ENCODE results near the gene PADI3. TPM values are rescaled to one million over a fixed set of nuclear protein-coding genes. Genes with fewer than 3 reads are reported as not detected.

Gene PADI3
- total and polyA plus RNA-seq, 2 donors (not counting 3 experiments of a cell fraction or from before 2014, with no cell fraction given) = not detected

DNA sequence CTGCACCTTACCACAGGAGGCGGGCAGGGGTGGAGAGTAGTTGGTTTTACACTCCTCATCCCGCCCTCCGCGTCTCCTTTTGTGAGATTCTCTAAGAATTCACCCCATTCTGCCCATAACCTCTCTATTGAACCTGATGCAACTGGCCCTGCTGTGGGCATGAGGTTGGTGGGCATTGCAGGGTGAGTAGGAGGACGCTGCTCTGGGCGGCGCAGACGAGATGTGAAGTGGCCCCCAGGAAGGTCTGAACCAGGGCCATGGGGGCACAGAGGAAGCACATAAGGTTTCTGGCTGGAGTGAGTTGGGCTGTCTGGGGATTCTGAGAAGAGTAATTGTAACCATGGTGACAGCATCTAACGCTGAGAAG, 35.1 kb upstream of the PADI3 start:
- no peak for TF ChIP-seq GATA2 (IDR thresholded peaks at IDR 0.05; ENCODE audit: insufficient read depth, insufficient read length, low read depth, low read length)
- TF ChIP-seq, protein P1, sequence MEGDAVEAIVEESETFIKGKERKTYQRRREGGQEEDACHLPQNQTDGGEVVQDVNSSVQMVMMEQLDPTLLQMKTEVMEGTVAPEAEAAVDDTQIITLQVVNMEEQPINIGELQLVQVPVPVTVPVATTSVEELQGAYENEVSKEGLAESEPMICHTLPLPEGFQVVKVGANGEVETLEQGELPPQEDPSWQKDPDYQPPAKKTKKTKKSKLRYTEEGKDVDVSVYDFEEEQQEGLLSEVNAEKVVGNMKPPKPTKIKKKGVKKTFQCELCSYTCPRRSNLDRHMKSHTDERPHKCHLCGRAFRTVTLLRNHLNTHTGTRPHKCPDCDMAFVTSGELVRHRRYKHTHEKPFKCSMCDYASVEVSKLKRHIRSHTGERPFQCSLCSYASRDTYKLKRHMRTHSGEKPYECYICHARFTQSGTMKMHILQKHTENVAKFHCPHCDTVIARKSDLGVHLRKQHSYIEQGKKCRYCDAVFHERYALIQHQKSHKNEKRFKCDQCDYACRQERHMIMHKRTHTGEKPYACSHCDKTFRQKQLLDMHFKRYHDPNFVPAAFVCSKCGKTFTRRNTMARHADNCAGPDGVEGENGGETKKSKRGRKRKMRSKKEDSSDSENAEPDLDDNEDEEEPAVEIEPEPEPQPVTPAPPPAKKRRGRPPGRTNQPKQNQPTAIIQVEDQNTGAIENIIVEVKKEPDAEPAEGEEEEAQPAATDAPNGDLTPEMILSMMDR (IDR thresholded peaks at IDR 0.05; ENCODE audit: extremely low read depth in 1 of 2, insufficient read depth in 1 of 2, low read depth in 1 of 2, low read length in 2 of 2) = no peak
- no peak for TF ChIP-seq FOS (IDR thresholded peaks at IDR 0.05; ENCODE audit: borderline replicate concordance, insufficient read depth, low read length)
- no peak for TF ChIP-seq EZH2 (IDR thresholded peaks at IDR 0.05; ENCODE audit: borderline replicate concordance, low read depth, low read length, severe bottlenecking)
- no peak for TF ChIP-seq POLR2AphosphoS5 (IDR thresholded peaks at IDR 0.05; ENCODE audit: insufficient read depth, low read depth, low read length)
- TF ChIP-seq, protein P2, sequence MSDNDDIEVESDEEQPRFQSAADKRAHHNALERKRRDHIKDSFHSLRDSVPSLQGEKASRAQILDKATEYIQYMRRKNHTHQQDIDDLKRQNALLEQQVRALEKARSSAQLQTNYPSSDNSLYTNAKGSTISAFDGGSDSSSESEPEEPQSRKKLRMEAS (IDR thresholded peaks at IDR 0.05; ENCODE audit: insufficient read depth, insufficient read length) = no peak
- TF ChIP-seq MYC (IDR thresholded peaks at IDR 0.05; ENCODE audit: low read depth, low read length) = no peak
- no peak for TF ChIP-seq JUN (IDR thresholded peaks at IDR 0.05; ENCODE audit: borderline replicate concordance, insufficient read depth, insufficient read length, low read depth)
- TF ChIP-seq POLR2A (IDR thresholded peaks at IDR 0.05; ENCODE audit: low read depth, low read length) = no peak
- Histone ChIP-seq H3K9me1 (replicated peaks; ENCODE audit: control insufficient read depth, extremely low read depth, insufficient read depth, low read length) (no peaks in the 10 kb centered on the region), H3K4me3 (replicated peaks in 1 of 3; ENCODE audit: insufficient read depth in 1 of 3, low read depth in 1 of 3, low read length in 3 of 3) (no peak overlapping the region), H3K27me3 (ENCODE audit: control insufficient read depth in 2 of 2, insufficient read depth in 2 of 2, low read length in 2 of 2) (no peaks in the 10 kb centered on the region), H3K9me3 (replicated peaks; ENCODE audit: control insufficient read depth, insufficient read depth, low read length) (no peaks in the 10 kb centered on the region), H3K79me2 (ENCODE audit: control insufficient read depth, insufficient read depth, low read length) (no peaks in the 10 kb centered on the region), H3K27ac (ENCODE audit: insufficient read depth, low read depth, low read length) (no peak overlapping the region), H3K4me2 (ENCODE audit: insufficient read depth, low read length) (no peak overlapping the region), H2AFZ (ENCODE audit: low read depth, low read length) (no peak overlapping the region), H4K20me1 (replicated peaks; ENCODE audit: control insufficient read depth, extremely low read depth, insufficient read depth, low read length) (no peaks in the 10 kb centered on the region), H3K36me3 (ENCODE audit: control insufficient read depth in 2 of 2, extremely low read depth in 1 of 2, insufficient read depth in 2 of 2, low read length in 2 of 2) (no peaks in the 10 kb centered on the region), H3K9ac (replicated peaks; ENCODE audit: extremely low read depth, insufficient read depth, low read length) (no peak overlapping the region), H3K4me1 (ENCODE audit: control insufficient read depth, extremely low read depth, insufficient read depth, low read length) (no peaks in the 10 kb centered on the region)
- POLR2A ChIA-PET = no interaction called here
- no TSS peak for BruUV-seq (replicated peaks)
- intact Hi-C loops (cut with micrococcal nuclease) = no loop called here
- CTCF ChIA-PET = interaction anchor here (1.2 kb wide), 1 partner anchor 23 kb away, joined by 3 read pairs; no protein-coding TSS in a partner anchor
- DNase-seq (ENCODE audit: low read depth, low spot score) = no peak
- dilution Hi-C loops (cut with MboI; ENCODE audit: extremely low pct_ligation_motif_present, low sequenced_read_pairs) = no loop called here
- no peak for FAIRE-seq

Measured in endothelial cell of umbilical vein (primary cell).